HG03521 (cell line): ENCODE results near the gene UBN1.
A peak's percentile ranks its signal among the peaks of the same experiment; 100 is the strongest.

Experiments
- ATAC-seq: cut with Tn5 transposase; IDR thresholded peaks from one replicate; pipeline ENCODE4 v1.9.1; 2021; ENCODE audit warnings: mild to moderate bottlenecking, moderate library complexity; ENCODE audit not compliant: unreplicated experiment

UBN1 gene

GRCh38 chr16:4814046-4814445 is 33.2 kb upstream of the UBN1 start:
- ATAC-seq: no peak

- ATAC-seq: no peak
Observed at GRCh38 chr16:4814542-4815173, 32.6 kb upstream of the UBN1 start.

GRCh38 chr16:4820652-4821051 is 26.6 kb upstream of the UBN1 start:
- ATAC-seq: no peak

GRCh38 chr16:4825196-4825595 is 22.1 kb upstream of the UBN1 start:
- no peak for ATAC-seq

DNA sequence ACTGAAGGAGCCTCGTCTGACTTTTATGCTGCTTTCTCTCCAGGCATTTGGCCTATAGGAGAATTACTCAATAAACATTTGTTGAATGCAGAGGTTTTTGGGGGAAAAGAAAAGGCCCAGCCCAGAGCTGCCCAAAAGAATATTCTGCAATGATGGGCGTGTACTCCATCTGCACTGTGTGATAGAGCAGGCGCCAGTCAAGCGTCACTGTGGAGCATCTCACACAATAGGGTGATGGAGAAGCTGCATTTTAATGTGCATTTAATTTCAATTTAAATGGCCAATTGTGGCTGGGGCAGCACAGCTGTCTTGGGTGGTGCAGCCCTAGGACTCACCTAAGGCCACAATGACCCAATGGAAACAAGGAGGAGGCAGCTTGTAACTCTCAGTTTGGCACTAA is 20.8 kb upstream of the UBN1 start:
- ATAC-seq: no peak

GRCh38 chr16:4826980-4827379 is 20.3 kb upstream of the UBN1 start:
- ATAC-seq: no peak

- ATAC-seq: no peak
Observed at GRCh38 chr16:4828567-4829321, 18.5 kb upstream of the UBN1 start.

DNA sequence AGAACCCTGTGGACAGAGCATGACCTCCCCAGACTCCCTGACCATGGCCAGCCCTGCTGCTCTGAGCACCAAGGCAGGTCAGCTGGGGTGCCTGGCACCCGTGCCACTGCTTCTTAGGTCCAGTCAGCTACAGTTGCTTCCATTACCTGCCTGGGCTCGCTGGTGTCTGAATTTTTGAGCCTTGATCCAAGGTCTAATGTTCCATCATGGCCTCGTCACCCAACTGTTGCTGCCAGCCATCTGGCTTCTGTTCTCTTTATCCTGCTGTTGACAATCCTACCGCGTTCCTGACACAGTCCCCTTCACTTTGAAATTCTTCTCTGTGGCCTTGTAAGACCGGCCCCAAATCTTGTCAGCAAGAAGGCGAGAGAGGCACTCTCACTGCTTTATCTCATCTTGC is 16.9 kb upstream of the UBN1 start:
- no peak for ATAC-seq

DNA sequence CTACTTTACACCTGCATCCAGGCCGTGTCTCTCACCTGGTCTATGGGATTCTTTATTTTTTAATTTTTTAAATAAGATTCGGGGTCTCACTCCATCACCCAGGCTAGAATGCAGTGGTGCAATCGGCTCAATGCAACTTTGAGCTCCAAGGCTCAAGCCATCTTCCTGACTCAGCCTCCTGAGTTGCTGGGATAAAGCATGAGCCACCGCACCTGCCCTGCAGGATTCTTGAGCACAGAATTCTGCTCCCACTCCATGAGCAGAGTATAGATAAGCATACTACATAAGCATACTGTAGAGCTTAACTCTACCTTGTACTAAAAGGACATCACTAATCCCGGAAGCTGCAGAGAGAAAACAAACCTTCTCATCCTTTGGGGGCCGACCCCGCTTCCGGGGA is 15.7 kb upstream of the UBN1 start:
- ATAC-seq: no peak

DNA sequence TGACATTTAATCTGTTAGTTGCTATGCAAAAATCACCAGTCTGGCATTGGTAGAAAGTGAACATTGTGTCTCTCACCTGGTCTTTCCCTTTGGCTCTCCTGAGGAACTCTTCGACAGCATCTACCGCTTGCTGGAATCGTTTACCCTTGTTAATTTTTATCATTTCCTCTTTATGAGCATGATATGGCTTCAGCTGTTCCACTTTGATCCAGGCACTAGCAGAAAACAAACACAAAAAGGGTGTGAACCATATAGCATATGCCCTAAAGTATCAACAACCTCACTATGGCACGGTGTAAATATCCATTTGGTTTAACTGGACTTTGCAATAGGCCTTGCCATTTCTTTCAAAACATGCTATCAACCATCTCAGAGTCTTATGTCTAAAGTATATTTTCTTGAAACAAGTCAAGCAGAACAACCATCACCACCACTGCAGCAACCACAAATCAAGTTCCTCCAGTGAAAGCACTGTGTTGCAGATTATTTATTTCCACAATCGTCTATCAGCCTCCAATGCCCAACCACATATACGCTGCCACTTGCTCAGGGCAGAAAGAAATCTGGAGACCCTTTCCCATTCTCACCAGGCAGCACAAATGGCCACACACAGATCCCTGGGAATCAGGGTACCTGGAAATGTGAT is 14.5 kb upstream of the UBN1 start:
- no peak for ATAC-seq

DNA sequence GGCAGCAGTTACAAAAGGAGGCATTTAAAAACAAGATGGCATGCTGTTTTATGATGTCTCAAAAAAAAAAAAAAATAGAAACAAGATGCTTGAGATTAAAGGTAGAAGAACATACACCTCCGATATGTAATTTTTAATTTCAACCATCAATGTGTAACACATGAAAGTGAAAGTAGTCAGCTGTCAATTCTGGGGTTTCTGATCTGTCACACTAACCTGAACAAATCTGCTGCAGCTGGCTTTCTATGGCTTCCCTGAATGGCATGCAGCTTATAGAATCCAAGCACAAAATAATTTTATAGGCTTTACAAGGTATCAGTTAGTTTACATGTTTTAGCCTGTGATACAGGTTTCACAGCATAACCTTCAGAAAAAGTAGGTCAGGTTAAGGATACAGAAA is 13.7 kb upstream of the UBN1 start:
- ATAC-seq: no peak

DNA sequence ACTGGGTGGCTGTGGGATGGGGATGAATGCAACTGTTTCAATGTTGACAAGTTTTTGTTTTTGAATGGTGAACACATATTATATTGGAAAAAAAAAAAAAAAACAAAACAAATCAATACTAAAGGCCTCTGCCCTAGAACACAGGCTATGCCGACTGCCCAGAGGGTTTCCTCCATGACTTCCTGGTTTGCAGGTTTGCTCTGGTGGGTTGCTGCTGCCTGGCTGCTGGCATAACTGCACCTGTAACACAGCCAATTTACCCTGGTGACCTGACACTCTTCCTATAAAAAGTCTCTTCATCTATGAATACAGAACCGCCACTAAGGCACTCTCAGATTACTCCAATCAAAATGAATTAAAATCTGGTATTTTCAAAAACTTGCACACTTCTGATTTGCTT is 10.6 kb upstream of the UBN1 start:
- no peak for ATAC-seq

DNA sequence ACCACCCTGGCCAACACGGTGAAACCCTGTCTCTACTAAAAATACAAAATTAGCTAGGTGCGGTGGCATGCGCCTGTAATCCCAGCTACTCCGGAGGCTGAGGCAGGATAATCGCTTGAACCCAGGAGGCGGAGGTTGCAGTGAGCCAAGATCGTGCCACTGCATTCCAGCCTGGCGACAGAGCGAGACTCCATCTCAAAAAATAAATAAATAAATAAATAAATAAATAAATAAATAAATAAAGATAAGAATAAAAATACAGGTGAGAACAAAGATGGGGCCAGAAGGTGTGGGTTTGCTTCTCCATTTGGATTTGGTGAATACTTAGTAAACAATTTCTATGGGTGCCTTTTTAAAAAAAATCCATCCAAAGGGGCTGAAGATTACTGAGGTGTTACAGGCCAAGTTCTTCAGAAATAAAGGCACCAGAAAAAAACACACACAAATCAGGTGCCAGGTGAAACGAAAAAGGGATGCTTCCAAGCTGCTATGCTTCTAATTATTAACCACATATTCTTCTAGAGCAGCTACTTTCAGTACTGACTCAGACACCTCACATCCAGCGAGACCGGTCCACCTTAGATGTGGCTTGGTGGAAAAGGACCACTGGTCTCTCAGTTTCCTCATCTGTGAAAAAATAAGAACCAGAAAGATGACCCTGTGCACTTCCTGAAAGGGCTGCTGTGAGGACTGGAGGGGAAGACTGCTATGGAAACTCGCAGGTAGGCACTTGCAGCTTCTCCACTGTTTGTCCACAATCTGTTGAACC is 9.4 kb upstream of the UBN1 start:
- ATAC-seq: no peak

DNA sequence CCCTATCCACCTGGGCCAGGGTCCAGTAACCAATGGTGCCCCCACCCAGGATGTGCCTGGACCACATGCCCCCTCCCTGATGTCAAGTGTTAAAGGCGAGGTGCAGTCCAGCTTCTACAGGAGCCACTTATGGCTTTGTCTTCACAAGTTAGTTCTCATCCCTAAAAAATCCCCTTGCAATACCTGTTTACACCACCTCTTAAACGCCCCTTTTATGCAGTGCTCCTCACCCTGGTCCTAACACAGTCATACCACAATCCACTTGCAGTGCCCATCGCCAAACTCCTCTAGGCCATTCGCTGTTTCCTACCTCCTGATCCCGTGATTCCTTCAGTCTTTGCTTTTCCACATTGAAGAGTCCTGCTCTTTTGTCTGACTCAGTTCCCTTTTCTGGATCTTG is 7.3 kb upstream of the UBN1 start:
- no peak for ATAC-seq

DNA sequence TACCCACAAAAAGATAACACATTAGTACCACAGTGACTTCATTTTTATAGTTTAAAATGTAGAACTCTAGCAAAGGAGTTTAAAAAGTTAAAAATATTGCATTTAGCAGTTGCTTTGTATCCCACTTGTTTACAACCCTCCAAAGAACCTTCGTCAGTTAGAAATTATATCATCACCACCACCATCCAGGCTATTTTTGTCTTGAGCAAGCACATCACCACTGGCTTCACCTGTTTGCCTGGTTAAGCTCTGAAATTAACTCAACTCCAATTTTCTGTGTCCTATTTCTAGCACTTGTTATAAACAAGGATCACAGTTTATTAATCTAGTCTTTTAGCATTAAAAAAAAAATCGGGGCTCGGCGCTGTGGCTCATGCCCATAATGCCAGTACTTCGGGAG is 6.3 kb upstream of the UBN1 start:
- no peak for ATAC-seq

- ATAC-seq: peak; percentile 8
Observed at GRCh38 chr16:4846503-4846900, 779 bp upstream of the UBN1 start.

- peak; percentile 21 for ATAC-seq
Observed at GRCh38 chr16:4847774-4848587, 700 bp downstream of the UBN1 start.

GRCh38 chr16:4850211-4850610 is 2.9 kb downstream of the UBN1 start:
- no peak for ATAC-seq

GRCh38 chr16:4852221-4852872 is 5.1 kb downstream of the UBN1 start:
- ATAC-seq: no peak

DNA sequence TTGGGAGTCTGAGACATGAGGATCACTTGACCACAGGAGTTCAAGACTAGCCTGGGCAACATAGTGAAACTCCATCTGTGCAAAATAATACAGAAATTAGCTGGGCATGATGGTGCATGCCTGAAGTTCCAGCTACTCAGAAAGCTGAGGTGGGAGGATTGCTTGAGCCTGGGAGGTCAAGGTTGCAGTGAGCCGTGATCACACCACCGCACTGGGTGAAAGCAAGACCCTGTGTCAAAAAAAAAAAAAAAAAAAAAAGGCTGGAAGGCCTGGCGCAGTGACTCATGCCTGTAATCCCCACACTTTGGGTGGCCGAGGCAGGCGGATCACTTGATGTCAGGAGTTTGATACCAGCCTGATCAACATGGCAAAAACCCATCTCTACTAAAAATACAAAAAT is 8.1 kb downstream of the UBN1 start:
- ATAC-seq: no peak
